GM12864 (cell line): Measurements from ENCODE around the gene HLA-DPB1.

Experiments
- DNase-seq: peaks from one replicate; pipeline ENCODE4 v3.0.0-alpha.2; 2011; ENCODE audit warnings: low read depth
- H3K4me3 ChIP-seq: 2 replicates; pipeline ENCODE4 v1.5.1; 2011; ENCODE audit warnings: mild to moderate bottlenecking, low read depth, low read length, control low read depth
- CTCF ChIP-seq: IDR thresholded peaks from 2 replicates; pipeline ENCODE4 v1.5.1; 2011; ENCODE audit warnings: low read depth, mild to moderate bottlenecking, moderate library complexity, low read length, control low read depth, inconsistent platforms; ENCODE audit errors: missing control alignments

HLA-DPB1 gene

GRCh38 chr6:33132081-33132524, 56.3 kb downstream of the HLA-DPB1 start:
- no peak for DNase-seq
- TF ChIP-seq CTCF = no peak
- no peak overlapping the region for H3K4me3 ChIP-seq

GRCh38 chr6:33136310-33136900, 60.6 kb downstream of the HLA-DPB1 start:
- DNase-seq = no peak
- TF ChIP-seq CTCF = no peak
- no peak overlapping the region for H3K4me3 ChIP-seq
